ENCODE measurements around the gene IFT172.
A peak's percentile ranks its signal among the peaks of the same experiment; 100 is the strongest.

The IFT172 gene

DNA sequence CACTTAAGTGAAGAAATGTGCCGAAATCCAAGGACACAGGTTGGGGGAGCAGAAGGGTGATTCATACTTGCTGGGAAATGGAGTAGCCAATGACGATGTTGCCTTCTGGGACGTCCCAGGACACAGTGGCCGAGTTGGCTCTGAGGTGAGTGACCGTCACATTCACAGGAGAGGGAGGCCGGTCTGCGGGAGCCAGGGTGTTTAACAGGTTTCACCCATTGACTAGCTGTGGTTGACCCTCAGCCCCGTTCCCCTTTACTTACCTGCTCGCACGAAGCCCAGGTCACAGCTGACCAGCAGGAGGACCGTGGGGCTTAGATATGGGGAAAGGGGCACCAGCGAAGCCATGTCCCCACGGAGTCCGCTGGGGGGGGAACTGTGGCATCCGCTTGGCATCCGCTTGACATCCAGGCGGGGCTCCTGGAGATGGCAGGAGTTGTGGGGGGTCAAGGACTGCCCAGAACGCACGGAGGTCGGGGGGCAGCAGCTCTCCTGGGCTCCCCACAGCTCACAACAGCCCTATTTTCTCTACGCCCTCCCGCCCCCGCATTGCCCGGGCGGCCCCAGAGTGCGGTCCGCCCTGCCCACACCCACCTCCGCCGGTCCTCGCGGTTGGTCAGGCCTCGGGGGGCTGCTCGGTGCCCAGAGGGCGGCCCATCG is 4.9 kb upstream of the IFT172 start:
- intact Hi-C loops (cut with DNase I): loop anchor here (10.0 kb wide), 1 partner anchor 140 kb away; no protein-coding TSS in a partner anchor
- DNase-seq: peak in 5 of 10 donors; percentile 5 to 86 (median 74)

DNA sequence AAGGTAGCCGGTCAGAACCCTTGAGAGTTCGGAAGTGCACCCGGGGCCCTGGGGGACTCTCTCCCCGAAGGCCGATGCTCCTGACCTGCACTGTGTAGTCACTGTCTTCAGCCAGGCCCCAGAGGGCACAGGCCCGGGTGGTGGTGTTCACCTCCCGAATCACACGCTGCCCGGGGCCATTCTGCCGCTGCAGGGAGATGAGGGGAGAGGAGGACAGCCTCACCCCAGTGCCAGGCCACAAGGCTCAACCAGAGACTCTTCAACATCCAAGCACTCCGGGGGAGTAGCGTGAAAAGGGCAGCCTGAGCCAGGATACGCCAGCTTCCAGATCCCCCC is 4.4 kb upstream of the IFT172 start:
- intact Hi-C loops (cut with DNase I): loop anchor here (10.0 kb wide), 1 partner anchor 141 kb away; no protein-coding TSS in a partner anchor
- no peak for DNase-seq

DNA sequence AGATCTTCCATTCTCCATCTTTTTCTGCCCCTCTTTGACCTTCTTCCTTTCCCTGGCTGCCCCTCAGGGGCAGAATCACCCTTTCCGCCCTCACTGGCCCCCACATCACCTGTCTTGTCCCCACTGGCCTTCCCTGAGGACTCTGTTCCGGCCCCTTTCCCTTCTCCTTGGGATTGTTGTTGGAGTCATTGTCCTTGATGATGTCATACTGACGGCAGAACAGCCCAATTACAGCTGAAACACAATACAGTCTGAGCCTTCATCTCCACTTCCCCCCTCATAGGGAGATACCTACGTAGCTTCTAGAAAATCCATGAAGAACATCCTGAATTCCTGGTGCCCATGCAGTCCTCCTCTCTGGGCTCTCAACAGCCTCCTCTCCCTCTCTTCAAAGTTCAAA is 3.0 kb upstream of the IFT172 start:
- intact Hi-C loops (cut with DNase I): loop anchor here (10.0 kb wide), 1 partner anchor 142 kb away; no protein-coding TSS in a partner anchor
- DNase-seq: no peak

DNA sequence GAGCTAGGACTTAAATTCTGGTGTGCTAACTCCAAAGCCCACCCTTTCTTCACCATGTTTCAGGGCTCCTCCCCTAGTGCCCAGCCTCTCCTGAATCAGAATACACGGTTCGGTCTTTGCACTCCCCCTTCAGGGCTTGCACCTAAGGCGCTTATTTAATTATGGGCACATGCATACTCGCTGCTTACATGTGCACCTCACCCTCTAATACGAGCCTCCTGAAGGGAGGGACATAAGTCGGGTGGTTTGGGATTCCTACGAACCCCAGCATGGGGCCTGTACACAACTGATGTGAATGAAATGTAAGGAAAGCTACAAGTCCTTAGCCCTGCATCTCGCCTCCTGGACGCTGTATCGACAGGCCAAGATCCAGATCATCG is 435 bp downstream of the IFT172 start:
- DNase-seq: no peak
- intact Hi-C loops (cut with DNase I): loop anchor here (2.0 kb wide), 1 partner anchor 94 kb away; the partner anchor contains the start of gene ZNF512

DNA sequence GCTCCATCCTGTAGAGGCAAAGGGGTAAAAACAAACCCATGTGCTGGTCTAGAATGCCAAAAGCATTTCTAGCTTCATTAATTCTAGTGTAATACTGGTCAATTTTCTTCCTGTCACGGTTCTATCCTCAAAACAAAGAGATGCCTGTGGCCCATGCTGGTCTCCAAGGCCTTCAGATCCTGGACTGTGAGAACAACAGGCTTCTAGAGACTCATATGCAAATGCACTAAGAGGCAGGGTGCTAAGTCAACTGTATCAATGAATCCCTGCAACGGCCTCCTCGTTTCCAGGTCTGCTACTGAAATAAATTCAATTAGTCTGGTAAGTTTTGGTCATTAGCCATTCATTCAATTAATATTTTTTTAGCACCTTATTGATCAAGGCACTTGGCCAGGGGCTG is 4.0 kb downstream of the IFT172 start:
- intact Hi-C loops (cut with DNase I): no loop called here
- DNase-seq: no peak

DNA sequence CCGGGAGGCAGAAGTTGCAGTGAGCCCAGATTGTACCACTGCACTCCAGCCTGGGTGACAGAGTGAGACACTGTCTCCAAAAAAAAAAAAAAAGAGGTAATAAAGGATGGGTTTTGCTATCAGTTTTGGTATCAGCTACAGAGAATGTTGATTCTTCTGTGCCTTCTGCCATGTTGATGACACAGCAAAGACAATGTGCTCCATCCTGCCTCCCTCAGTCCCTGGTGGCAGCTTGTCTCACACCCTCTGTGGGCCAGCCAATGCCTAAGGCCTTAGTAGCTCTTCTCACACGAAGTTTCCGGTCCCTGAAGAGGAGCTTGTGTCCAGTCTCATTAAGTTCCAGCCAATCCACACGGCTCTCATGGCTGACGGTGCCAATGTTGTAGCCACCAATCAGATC is 17.6 kb downstream of the IFT172 start:
- intact Hi-C loops (cut with DNase I): no loop called here
- DNase-seq: no peak

DNA sequence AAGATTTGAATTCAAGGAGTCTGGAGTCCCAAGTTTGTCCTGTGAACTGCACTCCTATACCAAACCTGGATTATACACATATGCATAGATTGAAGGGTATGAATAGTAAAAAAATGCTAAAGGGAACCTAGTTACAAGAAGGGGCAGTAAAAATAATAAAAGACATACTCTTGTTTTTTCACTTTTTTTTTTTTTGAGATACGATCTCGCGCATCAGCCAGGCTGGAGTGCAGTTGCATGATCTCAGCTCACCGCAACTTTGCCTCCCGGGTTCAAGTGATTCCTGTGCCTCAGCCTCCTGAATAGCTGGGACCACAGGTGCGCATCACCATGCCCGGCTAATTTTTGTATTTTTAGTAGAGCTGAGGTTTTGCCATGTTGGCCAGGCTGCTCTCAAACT is 25.1 kb downstream of the IFT172 start:
- no peak for DNase-seq
- intact Hi-C loops (cut with DNase I): no loop called here

DNA sequence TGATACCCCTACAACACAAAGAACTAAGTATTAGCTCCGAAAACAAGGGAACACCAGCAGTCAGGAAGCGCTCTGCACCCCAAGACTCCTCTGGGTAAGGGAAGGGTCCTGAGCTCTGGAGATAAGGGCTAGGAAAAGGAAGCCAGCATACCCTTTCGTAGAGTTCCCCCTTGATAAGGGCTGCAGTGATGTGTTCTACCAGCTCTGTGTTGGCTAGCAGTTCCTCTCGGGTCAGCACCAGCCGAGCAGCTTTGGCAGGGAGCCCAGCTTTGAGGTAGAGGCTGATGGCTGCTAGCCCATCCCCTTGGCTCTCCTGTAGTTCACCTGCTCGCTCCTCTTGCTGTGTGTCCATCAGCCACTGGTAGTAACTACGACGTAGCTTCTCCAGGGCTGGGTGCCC is 28.4 kb downstream of the IFT172 start:
- intact Hi-C loops (cut with DNase I): no loop called here
- DNase-seq: no peak

DNA sequence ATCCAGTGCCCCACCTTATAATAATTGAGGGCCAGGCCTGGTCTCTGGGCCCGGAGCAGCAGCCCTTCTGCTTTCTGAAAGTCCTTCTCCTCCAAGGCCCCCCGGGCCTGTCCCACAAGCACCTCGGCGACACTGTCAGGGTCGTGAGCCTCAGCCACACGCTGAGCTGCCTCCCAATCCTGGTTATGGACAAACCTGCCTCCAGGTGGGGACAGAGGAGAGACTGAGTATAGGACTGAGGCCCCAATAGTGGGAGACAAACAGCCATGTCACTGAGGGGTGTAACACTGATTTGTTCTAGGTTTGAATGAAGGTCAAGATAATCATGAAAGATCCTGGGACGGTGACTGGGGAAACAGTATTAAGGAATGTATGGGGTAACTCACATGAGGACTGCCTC is 35.6 kb downstream of the IFT172 start:
- DNase-seq: no peak
- intact Hi-C loops (cut with DNase I): no loop called here

DNA sequence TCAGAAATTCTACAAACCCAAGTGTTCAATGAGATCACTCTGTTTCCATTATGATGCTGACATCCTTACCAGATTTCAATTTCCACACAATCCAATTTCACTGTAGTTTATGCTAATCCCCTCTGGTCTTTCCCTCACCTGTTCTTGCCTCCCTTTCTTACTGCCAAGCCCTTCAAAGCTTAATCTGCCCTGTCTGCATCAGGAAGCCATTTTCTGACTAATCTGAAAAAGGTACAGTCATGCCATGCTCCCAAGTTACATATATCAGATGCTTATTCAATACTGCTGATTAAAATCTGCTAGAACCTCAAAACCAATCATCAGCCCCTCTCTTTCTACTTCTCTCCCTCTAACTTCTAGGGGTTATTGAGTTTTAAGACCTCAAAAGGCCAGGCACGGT is 38.4 kb downstream of the IFT172 start:
- DNase-seq: no peak

DNA sequence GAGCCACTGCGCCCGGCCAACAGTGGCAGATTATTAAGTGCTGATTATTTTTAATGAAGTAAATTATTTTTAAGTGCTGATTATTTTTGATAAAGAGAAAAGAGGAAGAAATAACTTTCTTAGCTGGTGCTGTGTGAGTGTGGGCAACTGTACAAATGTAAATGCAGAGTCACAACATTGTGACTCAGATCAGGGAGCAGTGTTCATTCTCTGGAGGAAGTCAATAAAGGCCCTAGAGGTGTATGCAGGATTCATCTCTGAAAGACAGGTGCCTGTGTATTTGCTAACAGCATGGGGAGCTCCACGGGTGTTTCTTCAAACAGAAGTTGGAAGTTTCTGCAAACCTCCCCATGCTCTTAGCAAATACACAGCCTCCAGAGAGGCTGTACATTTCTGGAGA is 41.2 kb downstream of the IFT172 start:
- intact Hi-C loops (cut with DNase I): no loop called here
- no peak for DNase-seq

More for the DNA sequence above, 38.4 kb downstream of the IFT172 start:
- intact Hi-C loops (cut with DNase I): no loop called here

DNA sequence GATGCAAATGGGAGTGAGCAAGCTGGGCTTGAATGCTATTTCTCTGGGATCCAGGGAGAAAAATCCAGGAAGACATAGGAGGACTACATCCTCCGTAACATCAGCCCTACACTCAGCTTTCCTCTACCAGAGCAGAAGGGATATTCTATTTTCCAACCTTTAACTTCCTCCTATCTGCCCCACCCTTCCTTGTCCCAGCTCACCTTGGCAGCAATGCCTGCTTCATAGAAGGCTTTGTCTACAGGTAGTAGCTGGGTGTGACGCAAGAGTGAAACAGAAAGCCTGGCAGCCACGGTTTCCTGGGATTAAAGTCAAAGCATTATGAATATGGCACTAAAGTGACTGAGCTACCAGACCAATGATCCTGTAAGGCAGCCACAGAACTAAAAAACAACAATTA is 43.5 kb downstream of the IFT172 start:
- intact Hi-C loops (cut with DNase I): no loop called here
- no peak for DNase-seq

DNA sequence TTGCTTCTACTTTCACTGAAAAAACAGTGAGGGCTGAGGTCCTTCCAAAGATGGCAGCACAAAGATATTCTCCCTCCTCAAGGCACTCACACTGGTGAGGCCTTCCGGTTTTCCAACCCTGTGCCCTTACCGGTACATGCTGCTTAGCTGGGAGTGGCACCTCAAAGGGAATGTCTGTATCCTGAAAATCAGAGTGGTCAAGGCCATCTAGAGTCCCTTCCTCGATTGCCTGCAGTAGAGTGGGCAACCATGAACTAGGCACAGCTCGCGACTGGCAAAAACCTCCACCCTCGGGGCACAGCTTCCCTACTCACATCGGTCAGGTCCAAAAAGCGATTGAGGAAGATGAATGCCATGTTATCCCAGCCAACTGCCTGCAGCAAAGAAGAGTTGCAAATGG is 43.9 kb downstream of the IFT172 start:
- intact Hi-C loops (cut with DNase I): no loop called here
- no peak for DNase-seq

DNA sequence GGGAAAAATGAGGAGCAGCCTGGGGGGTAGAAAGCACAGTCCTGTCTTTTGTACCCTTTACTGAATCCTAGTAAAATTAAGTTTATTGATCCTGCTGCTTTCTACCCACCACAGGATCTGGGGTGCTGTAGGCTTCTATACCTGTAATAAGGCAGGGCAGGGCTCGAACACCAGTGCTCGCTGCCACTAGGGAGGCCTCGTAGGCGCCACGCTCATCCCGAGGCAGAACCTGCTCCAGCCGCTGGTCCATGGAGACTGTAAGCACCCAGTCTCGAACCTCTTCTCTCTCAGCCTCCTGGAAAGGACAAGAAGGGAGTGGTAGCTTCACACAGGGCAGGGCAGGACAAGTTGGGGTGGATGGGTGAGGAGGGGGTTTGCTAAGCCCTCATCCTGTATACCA is 44.4 kb downstream of the IFT172 start:
- intact Hi-C loops (cut with DNase I): no loop called here
- DNase-seq: no peak

DNA sequence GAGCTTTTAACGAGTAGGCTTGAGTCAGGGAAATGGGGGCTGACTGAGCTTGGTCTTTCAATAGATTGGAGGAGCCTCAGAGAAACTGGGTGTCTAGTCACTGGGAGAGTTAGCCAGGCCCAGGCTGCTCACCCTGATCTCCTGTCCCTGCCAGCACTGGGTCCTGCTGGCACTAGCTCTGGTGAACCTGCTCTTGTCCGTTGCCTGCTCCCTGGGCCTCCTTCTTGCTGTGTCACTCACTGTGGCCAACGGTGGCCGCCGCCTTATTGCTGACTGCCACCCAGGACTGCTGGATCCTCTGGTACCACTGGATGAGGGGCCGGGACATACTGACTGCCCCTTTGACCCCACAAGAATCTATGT is 46.6 kb downstream of the IFT172 start:
- no peak for DNase-seq
- intact Hi-C loops (cut with DNase I): no loop called here

DNA sequence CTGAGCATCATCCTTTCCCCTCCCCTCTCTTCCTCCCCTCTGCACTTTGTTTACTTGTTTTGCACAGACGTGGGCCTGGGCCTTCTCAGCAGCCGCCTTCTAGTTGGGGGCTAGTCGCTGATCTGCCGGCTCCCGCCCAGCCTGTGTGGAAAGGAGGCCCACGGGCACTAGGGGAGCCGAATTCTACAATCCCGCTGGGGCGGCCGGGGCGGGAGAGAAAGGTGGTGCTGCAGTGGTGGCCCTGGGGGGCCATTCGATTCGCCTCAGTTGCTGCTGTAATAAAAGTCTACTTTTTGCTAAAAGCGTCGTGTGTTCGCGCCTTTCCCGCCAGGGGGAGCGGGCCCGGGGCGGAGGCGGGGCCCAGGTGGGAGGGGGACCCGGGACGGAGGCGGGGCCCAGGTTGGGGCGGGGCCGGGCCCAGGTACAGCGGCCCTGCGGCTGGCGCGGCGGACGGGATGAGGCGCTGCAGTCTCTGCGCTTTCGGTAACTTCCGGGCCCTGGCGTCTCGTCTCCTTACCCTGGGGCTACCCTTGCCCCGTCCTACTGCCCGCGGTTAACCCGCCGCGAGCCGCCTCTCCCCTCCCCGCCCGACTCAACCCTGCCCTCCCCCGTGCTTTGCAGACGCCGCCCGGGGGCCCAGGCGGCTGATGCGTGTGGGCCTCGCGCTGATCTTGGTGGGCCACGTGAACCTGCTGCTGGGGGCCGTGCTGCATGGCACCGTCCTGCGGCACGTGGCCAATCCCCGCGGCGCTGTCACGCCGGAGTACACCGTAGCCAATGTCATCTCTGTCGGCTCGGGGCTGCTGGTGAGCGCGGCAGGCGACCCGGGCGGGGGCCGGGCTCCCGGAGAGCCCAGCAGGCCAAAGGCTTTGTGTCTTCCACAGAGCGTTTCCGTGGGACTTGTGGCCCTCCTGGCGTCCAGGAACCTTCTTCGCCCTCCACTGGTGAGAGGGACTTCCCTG is 47.3 kb downstream of the IFT172 start, which contains the start of gene KRTCAP3:
TSS of gene KRTCAP3 (plus strand) at position 424 of the 962 bp plus-strand sequence. CDS start at position 456, 32 bp downstream.
- intact Hi-C loops (cut with DNase I): no loop called here
- peak in 3 of 10 donors; percentile 18 to 85 (median 78) for DNase-seq

DNA sequence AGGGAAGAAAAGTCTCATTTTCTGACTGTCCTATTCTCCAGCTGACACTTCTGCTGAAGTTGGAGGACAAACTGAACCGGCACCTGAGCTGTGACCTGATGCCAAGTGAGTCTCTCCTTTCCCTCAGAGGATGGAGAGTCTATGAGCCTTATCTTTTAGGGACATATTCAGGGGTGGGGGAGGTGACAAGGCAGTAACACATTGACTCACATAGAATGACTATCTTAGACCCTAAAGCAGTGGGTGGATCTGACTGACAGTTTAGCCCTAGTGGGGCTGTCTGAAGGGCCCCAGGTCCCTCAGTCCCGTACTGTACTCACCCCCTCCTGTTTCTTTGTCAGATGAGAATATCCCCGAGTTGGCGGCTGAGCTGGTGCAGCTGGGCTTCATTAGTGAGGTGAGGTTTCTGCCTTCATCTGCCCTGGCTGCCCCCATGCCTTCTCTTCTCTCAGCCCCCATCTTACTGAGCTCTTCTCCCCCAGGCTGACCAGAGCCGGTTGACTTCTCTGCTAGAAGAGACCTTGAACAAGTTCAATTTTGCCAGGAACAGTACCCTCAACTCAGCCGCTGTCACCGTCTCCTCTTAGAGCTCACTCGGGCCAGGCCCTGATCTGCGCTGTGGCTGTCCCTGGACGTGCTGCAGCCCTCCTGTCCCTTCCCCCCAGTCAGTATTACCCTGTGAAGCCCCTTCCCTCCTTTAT is 48.2 kb downstream of the IFT172 start:
- DNase-seq: peak in 1 of 10 donors; percentile 21
- intact Hi-C loops (cut with DNase I): no loop called here

DNA sequence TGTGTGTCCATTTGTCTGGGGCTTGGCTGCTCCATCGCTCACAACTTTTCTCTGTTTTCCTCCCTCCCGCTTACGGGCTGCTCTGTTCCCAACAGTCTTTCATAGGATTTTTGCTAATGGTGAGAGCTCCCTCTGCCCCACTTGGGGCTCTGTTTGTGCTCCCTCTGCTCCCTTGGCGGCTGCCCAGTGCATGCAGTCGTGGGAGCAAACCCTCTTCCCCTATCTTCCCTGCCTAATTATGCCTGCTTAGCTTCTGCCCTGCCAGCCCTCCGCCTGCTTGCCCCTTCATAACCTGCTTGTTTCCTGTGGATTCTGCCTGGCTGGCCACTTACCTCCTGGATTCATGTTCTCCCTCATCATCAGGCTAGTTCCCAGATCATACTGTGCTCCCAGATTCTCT is 53.9 kb downstream of the IFT172 start:
- intact Hi-C loops (cut with DNase I): no loop called here
- DNase-seq: peak in 1 of 10 donors; percentile 55

DNA sequence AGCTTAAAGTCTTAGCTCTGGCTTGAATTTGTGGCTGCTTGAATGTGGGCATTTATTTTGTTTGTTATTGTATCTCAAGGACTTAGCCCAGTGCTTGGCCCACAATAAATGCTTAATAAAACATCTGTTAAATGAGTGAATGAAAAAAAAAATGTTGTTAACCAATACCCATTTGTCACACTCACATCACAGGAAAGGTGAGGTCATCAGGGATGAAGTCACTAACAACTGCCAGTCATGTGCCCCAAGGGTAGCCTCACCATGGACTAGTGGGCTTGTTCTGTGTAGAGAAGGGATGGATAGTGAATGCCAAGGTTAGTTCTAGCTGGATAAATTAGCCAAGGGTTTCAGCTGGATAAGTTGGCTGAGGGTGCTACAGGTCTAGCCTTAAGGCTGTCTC is 58.1 kb downstream of the IFT172 start:
- intact Hi-C loops (cut with DNase I): no loop called here
- peak in 1 of 10 donors; percentile 45 for DNase-seq

DNA sequence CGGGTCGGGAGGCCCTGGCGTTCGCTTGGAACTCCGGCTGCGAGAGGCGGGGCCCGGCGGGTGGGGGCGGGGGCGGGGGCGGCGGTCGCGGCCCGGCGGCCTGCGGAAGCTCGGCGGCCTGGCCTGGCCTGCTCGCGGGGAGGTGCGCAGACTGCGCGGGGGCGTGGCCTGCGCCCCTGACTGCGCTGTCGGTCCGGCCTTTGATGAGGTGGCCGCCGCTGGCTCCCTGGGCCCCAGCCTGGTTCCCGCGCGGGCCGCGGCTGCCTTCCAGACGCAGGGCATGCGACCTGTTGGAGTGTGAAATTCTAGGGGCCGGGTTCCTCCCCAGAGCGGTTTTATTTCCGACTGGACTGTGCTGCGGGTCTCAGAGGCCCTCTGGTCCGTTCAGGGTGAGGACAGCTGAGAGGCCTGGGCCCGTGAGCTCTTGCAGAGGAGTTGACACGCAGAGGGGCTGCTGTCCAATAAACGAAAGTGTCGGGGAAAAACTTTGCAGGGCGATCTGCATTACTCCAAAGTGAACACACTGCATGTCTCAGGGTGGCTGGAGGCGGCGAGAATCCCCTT is 60.5 kb downstream of the IFT172 start:
- DNase-seq: peak; percentile 41 to 95 (median 56)
- intact Hi-C loops (cut with DNase I): loop anchor here (1.0 to 5.0 kb wide), 2 partner anchors 20 to 47 kb away; partner anchors contain the start of genes PPM1G and ZNF513
